ENCODE results near the gene ERC2.

The ERC2 gene

DNA sequence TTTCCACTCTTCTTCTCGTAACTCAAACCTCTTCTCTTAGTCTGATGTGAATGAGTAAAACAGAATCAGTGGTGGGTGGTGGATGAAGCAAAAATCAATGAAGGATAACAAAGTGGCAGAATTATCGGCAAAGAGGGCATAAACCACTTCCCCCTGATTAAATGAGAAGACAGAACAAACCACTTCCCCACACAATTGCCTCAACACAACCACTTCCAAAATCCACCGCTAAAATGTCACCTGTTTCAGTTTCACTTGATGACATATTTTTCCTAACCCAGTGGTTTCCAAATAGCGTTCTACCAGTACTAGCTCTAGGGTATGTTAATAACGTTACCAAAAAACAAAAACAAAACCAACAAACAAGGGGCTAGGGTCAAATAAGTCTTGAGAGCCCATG is 502.5 kb downstream of the ERC2 start:
- DNase-seq: no peak

GRCh38 chr3:55964491-55964985 is 503.7 kb downstream of the ERC2 start:
- no peak for DNase-seq

GRCh38 chr3:55963601-55964000 is 504.7 kb downstream of the ERC2 start:
- DNase-seq: no peak

DNA sequence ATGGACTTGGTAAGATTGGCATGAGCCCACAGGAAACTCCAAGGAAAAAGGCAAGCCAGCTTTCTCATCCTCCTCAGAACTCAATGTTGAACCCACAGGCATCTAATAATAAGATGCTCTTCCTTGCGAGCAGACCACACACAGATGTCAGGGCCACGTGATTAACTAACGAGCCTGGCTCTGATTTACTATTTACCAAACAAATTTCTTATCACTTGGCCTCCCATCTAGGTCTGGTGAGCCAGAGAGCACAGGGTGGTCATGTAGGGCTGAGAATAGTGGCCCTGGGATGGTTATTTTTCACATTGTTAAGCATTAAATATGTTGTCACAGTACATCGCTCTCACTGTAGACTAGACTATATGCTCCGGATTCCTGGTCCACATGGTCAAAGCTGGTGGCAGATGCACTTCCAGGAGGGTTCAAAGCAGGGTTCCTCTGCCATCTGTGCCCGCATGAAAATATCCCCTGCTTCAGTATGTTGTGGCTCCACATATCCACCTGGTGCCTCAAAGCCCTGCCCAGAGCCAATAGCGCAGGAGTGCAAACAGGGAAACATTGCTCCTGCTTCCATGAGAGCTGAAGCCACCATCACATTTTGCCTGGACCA is 508.7 kb downstream of the ERC2 start:
- no peak for DNase-seq

GRCh38 chr3:55958605-55959004 is 509.7 kb downstream of the ERC2 start:
- DNase-seq: no peak

- DNase-seq: no peak
Measured at GRCh38 chr3:55955891-55956477, 512.3 kb downstream of the ERC2 start.

GRCh38 chr3:55951388-55951787 is 516.9 kb downstream of the ERC2 start:
- no peak for DNase-seq

DNA sequence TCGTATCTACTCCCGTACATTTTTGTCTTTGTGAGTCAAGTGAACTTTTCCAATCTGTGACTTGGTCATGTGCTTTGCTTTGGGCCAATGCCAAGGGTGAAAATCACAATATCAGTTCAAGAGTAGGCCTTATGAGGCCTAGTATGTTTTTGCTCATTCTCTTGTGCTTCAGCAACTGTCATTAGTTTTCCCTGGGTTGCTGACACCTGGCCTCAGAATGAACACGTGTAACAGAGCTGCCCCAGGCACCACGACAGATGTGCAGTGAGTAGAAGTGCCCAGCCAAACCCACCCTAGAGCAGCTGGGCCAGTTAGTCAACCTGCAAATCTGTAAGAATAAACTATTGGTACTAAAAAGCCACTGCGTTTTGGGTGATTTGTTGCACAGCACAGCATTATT is 520.9 kb downstream of the ERC2 start:
- DNase-seq: no peak

DNA sequence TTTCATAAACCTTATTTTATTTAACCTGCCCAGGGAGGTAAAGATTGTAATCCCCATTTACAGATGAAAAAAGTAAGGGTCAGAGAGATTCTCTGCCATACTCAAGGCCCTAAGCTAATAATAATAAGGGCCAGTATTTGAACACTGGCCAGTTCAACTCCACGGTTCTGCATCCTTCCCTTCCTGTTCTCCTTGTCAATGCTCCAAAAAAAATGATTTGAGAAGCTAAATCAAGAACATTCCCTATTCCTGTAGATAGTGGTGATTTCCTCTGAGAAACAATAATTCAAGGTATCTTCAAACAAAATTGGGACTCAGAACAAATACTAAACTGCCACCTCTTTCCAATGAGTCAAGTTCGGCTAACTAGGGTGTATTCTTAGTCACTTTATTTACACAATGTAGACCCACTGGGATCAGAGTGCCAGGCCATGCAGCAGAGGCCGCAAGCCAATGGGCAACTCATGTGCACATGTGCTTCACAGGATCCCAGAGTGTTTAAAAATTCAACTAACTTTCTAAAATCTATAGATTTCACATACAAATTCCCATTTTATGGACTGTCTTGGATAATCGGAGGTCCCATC is 521.6 kb downstream of the ERC2 start:
- DNase-seq: no peak

DNA sequence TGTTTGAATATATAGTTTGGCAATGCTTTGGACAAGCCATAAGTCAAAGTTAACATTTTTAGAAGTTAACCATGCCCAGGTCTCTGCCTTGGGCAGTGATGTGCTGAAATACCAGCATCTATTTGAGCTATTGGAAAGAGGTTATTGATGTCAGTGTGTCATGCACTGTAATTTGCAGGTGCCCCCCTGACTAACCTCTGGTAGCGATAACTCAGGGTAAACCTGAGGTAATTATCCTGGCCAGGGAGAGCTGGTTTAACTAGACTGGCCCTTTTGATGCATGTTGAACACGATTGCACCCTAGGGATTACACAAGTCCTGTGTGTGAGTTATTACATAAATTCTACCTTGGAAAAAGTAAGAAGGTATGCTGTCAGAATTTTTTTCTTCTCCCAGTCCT is 525.4 kb downstream of the ERC2 start:
- no peak for DNase-seq

- DNase-seq: no peak
Measured at GRCh38 chr3:55939287-55939686, 529.0 kb downstream of the ERC2 start.

GRCh38 chr3:55937301-55937700 is 531.0 kb downstream of the ERC2 start:
- no peak for DNase-seq

DNA sequence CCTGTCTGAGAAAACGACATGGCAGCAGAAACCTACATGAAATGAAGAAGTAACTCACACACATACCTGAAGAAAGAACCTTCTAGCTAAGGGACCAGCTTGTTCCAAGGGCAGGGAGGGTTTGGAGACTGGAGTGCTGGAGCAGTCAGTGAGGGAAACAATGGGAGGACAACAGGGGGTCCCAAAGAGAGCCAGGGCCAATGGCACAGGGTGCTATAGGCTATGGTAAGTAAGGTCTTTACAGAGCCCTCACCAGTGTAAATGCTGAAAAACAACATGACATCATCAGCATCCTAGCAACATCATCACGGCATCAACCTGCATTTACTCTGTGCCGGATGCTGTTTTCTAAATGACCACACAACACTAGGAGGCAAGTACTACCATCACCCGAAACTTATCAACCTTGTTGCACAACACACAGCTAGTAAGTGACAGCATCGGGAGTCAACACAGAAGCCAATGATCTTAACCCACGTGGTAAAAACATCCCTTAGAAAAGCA is 531.7 kb downstream of the ERC2 start:
- DNase-seq: no peak

DNA sequence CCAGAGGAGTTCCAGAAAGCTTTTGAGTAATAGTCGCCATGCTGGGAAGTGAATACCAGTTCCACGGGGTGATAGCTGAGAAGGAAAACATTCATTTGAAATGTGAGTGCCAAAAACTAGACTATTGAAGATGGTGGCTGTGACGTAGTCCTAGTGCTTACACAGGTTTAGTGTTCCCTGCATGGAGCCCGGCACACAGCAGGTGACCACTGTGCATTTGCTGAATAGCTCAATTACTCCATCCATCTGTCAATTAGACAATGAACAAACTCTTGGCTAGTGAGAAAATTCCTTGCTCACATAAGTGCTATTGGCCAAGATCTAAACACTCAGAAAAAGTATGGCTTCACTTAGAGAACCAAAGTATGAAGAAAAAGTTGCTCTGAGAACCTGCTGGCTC is 533.0 kb downstream of the ERC2 start:
- DNase-seq: no peak

DNA sequence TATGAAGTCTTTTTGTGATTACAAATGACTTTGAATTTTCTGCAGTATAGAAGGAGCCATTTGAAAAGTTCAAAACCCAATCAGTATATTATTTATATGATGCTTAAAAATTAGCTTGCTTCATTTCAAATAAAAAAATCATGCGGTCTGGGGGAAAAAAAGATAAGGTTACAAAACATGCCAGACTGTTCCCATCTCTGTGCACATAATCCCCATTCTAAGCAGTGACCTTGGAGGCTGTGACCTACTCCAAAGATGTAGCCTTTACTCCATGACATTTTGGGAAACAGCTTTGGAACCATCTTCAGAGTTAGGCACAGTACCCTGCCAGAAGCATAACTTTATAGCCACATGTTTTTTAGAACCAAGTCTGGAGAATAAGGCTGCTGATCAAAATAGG is 533.5 kb downstream of the ERC2 start:
- DNase-seq: no peak

- DNase-seq: no peak
Measured at GRCh38 chr3:55929154-55929869, 539.0 kb downstream of the ERC2 start.

- DNase-seq: no peak
Measured at GRCh38 chr3:55923626-55924025, 544.6 kb downstream of the ERC2 start.

DNA sequence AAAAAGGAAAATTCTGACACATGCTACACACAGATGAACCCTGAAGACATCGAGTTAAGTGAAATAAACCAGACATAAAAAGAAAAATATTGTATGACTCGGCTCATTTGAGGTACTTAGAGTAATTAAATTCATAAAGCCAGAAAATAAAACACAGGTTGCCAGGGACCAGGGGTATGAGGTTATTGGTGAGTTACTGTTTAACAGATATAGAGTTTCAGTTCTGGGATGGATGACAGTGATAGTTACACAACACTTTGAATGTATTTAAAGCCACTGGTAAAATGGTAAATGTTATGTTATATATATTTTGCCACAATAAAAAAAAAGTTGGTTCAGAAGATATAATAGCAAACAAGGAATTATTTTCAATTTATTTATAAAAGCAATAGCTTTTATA is 545.1 kb downstream of the ERC2 start:
- DNase-seq: no peak

GRCh38 chr3:55912880-55913279 is 555.4 kb downstream of the ERC2 start:
- no peak for DNase-seq

DNA sequence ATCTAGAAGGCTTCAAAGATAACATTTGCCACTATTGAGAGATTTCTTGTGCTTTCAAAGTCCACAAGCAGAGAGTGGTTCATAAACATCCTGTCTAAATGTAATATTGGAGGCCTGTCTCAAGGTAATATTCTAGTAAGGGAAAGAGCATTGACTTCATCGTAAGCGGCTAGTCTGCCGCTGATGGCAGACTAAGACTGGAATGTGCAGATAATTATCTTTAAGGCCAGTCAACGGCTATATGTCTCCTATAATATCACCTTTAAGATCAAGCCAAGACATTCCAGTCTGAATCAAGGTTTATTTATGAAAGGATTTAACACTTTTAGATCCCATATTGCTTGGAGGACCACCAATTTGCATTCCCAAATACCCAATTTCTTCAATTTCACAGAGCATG is 557.0 kb downstream of the ERC2 start:
- no peak for DNase-seq

GRCh38 chr3:55910543-55910942 is 557.7 kb downstream of the ERC2 start:
- no peak for DNase-seq

GRCh38 chr3:55909373-55909772 is 558.9 kb downstream of the ERC2 start:
- no peak for DNase-seq

DNA sequence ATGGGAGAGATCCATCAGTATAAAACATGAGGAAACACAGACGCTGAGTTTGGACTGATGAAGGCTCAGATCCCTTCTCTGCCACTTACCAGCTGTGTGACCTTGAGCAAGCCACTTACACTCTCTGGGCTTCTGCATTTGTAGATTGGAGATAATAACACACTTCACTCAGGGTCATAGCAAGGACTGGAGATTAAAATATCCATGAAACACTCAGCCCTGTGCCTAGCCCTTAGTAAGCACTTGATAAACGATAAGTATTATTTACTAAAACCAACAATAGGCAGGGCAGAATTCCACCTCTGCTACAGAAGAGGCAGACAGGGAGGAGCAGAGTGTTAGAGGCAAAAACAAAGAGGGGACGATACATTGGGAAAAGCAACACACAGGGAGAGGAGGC is 560.7 kb downstream of the ERC2 start:
- DNase-seq: no peak

- no peak for DNase-seq
Measured at GRCh38 chr3:55906896-55907295, 561.4 kb downstream of the ERC2 start.
